HG03354 (cell line): ENCODE measurements around the gene CPEB1.
A peak's percentile ranks its signal among the peaks of the same experiment; 100 is the strongest.
"Not testable (repeated sequence)": the region's sequence is repeated elsewhere in the genome, so short reads cannot be mapped to it uniquely, and the experiment has no call there.

Experiments used
- ATAC-seq: cut with Tn5 transposase; IDR thresholded peaks from one replicate; pipeline ENCODE4 v1.9.1; 2021; ENCODE audit warnings: mild to moderate bottlenecking; ENCODE audit not compliant: unreplicated experiment, poor library complexity, severe bottlenecking

CPEB1 gene

GRCh38 chr15:82533801-82534200 is 113.4 kb downstream of the CPEB1 start:
- ATAC-seq, result no peak

GRCh38 chr15:82532991-82533481 is 114.1 kb downstream of the CPEB1 start:
- ATAC-seq, result no peak

GRCh38 chr15:82532383-82532990 is 114.7 kb downstream of the CPEB1 start:
- no peak for ATAC-seq

- ATAC-seq, result no peak
Measured at GRCh38 chr15:82531496-82532382, 115.4 kb downstream of the CPEB1 start.

- ATAC-seq, result peak; percentile 97
Measured at GRCh38 chr15:82530606-82531379, 116.4 kb downstream of the CPEB1 start.

- ATAC-seq, result no peak
Measured at GRCh38 chr15:82530006-82530405, 117.2 kb downstream of the CPEB1 start.

GRCh38 chr15:82513587-82513986 is 133.6 kb downstream of the CPEB1 start:
- not testable (repeated sequence) for ATAC-seq

GRCh38 chr15:82507693-82508092 is 139.5 kb downstream of the CPEB1 start:
- ATAC-seq, result not testable (repeated sequence)

- not testable (repeated sequence) for ATAC-seq
Measured at GRCh38 chr15:82507087-82507486, 140.1 kb downstream of the CPEB1 start.

GRCh38 chr15:82505842-82506241 is 141.3 kb downstream of the CPEB1 start:
- ATAC-seq, result not testable (repeated sequence)

GRCh38 chr15:82504074-82504473 is 143.1 kb downstream of the CPEB1 start:
- ATAC-seq, result not testable (repeated sequence)

GRCh38 chr15:82502700-82503339 is 144.3 kb downstream of the CPEB1 start:
- ATAC-seq, result peak; percentile 53

GRCh38 chr15:82500772-82501171 is 146.4 kb downstream of the CPEB1 start:
- ATAC-seq, result not testable (repeated sequence)

- ATAC-seq, result not testable (repeated sequence)
Measured at GRCh38 chr15:82497978-82498377, 149.2 kb downstream of the CPEB1 start.
